ENCODE data around the gene PELO.

The PELO gene

DNA sequence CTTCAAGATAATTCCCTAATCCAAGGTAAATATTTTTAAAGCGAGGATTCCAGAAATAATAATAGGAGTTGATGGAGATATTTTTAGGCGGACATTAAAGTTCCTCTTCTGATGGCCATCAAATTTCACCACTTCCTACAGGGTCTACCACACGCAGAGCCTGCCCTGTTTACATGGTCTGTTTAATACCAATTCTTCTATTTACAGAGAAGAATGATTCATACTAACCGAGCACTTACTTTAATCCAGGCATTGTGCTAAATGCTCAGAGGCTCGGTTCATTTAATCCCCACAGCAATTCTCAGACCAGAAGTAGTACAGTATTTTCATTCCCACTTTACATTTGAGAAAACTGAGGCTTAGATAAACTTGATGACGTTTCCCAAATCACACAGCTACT lies 3.0 kb upstream of the PELO start:
- Histone ChIP-seq H3K9ac (no peak overlapping the region), H3K79me2 (ENCODE audit: insufficient read depth, low read depth) (no peaks in the 10 kb centered on the region), H2AFZ (ENCODE audit: low read depth) (no peak overlapping the region), H3K4me3 (IDR thresholded peaks at IDR 0.05; ENCODE audit: insufficient read depth, low read depth, low read length) (no peak overlapping the region), H3K27me3 (ENCODE audit: insufficient read depth, low read depth) (no peaks in the 10 kb centered on the region), H3K27ac (no peak overlapping the region), H4K20me1 (ENCODE audit: insufficient read depth) (no peaks in the 10 kb centered on the region), H3K36me3 (ENCODE audit: insufficient read depth) (no peaks in the 10 kb centered on the region), H3K4me1 (ENCODE audit: low read depth, poor library complexity, severe bottlenecking) (peaks cover 5% of the 10 kb centered on the region), H3K4me2 (no peak overlapping the region)
- TF ChIP-seq, protein P1, sequence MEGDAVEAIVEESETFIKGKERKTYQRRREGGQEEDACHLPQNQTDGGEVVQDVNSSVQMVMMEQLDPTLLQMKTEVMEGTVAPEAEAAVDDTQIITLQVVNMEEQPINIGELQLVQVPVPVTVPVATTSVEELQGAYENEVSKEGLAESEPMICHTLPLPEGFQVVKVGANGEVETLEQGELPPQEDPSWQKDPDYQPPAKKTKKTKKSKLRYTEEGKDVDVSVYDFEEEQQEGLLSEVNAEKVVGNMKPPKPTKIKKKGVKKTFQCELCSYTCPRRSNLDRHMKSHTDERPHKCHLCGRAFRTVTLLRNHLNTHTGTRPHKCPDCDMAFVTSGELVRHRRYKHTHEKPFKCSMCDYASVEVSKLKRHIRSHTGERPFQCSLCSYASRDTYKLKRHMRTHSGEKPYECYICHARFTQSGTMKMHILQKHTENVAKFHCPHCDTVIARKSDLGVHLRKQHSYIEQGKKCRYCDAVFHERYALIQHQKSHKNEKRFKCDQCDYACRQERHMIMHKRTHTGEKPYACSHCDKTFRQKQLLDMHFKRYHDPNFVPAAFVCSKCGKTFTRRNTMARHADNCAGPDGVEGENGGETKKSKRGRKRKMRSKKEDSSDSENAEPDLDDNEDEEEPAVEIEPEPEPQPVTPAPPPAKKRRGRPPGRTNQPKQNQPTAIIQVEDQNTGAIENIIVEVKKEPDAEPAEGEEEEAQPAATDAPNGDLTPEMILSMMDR (conservative IDR thresholded peaks at IDR 0.05; ENCODE audit: low read depth, low read length), result no peak

DNA sequence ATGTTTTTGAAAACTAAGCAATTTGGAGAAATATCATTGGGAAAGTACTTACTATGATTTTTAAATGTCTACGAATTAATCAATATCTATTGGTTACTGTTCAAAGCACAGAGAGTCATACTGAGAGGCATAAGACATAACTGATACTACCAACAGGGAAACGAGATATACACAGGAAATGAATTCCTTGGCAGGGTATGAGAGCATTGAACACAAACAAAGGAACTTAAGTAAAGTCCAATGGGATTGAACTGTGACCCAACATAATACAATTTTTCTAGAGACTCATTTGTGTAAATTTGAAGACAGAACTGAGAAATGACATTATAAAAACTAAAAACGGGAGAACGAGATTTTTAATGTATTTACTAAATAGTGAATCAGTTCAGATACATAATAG lies 1.3 kb upstream of the PELO start:
- no peak overlapping the region for H3K9ac ChIP-seq
- TF ChIP-seq, protein P1 (conservative IDR thresholded peaks at IDR 0.05; ENCODE audit: low read depth, low read length), result no peak
- no peak overlapping the region for H3K4me2 ChIP-seq
- H3K79me2 ChIP-seq (ENCODE audit: insufficient read depth, low read depth), result no peaks in the 10 kb centered on the region
- no peaks in the 10 kb centered on the region for H3K36me3 ChIP-seq (ENCODE audit: insufficient read depth)
- H3K27ac ChIP-seq, result no peak overlapping the region
- H3K27me3 ChIP-seq (ENCODE audit: insufficient read depth, low read depth), result no peaks in the 10 kb centered on the region
- no peak overlapping the region for H3K4me3 ChIP-seq (IDR thresholded peaks at IDR 0.05; ENCODE audit: insufficient read depth, low read depth, low read length)
- H2AFZ ChIP-seq (ENCODE audit: low read depth), result no peak overlapping the region
- peaks cover 5% of the 10 kb centered on the region for H3K4me1 ChIP-seq (ENCODE audit: low read depth, poor library complexity, severe bottlenecking)
- H4K20me1 ChIP-seq (ENCODE audit: insufficient read depth), result no peaks in the 10 kb centered on the region

DNA sequence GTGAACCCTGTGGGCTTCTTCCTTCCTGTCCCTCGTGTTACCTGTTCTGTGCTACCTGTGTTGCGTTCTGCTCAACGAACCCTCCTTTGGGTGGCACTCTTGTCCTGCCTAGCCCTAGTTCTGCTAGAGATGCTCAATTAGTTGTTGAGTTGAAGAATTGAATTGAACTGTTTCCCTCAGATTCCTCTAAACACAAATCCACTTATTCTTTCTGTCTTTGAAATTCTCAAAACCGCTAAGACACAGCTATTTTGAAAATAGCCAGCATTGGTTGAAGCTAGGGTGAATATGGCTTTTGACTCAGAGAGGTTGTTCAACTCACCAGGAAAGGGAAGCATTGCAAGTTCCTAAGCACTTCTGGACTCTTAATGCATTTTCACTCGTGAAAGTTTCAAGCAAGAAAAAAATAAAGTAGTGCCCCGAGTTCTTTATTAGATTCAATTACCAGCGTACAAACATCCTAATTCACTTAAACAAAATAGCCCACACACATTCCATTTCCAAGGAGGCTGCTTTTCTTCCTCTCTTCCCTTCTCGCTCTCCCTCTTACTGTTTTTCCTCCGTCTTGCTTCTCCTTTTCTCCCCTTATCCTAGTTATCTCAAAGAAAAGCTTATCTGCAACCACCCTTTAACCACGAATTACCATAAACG lies 642 bp upstream of the PELO start:
- peaks cover 5% of the 10 kb centered on the region for H3K4me1 ChIP-seq (ENCODE audit: low read depth, poor library complexity, severe bottlenecking)
- peak overlapping the region; percentile 74 for H3K4me2 ChIP-seq
- no peak overlapping the region for H3K4me3 ChIP-seq (IDR thresholded peaks at IDR 0.05; ENCODE audit: insufficient read depth, low read depth, low read length)
- no peaks in the 10 kb centered on the region for H3K27me3 ChIP-seq (ENCODE audit: insufficient read depth, low read depth)
- H3K79me2 ChIP-seq (ENCODE audit: insufficient read depth, low read depth), result no peaks in the 10 kb centered on the region
- no peaks in the 10 kb centered on the region for H4K20me1 ChIP-seq (ENCODE audit: insufficient read depth)
- H3K36me3 ChIP-seq (ENCODE audit: insufficient read depth), result no peaks in the 10 kb centered on the region
- peak overlapping the region; percentile 84; the same call in 1 of the 2 replicates for H2AFZ ChIP-seq (ENCODE audit: low read depth)
- H3K9ac ChIP-seq, result no peak overlapping the region
- H3K27ac ChIP-seq, result no peak overlapping the region
- TF ChIP-seq, protein P1 (conservative IDR thresholded peaks at IDR 0.05; ENCODE audit: low read depth, low read length), result no peak

DNA sequence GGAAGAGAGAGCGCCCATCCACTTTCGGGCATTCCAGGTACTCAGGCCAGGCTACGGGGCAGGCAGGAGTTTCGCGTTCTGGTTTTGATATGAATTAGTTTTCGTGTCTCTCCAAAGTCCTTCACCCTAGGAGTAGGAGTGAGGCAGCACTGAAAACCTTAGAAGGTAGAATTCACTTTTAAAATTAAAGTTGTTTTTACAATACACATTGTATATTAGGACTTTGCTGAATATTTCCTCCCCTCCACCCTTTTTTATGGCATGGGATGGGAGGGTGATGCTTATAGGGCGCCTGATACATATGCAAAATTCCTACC lies 747 bp downstream of the PELO start:
- no peak overlapping the region for H3K9ac ChIP-seq
- H3K4me1 ChIP-seq (ENCODE audit: low read depth, poor library complexity, severe bottlenecking), result peaks cover 5% of the 10 kb centered on the region
- H3K4me2 ChIP-seq, result peak overlapping the region; percentile 74
- no peaks in the 10 kb centered on the region for H4K20me1 ChIP-seq (ENCODE audit: insufficient read depth)
- no peaks in the 10 kb centered on the region for H3K27me3 ChIP-seq (ENCODE audit: insufficient read depth, low read depth)
- no peak overlapping the region for H3K27ac ChIP-seq
- H3K4me3 ChIP-seq (IDR thresholded peaks at IDR 0.05; ENCODE audit: insufficient read depth, low read depth, low read length), result no peak overlapping the region
- H3K79me2 ChIP-seq (ENCODE audit: insufficient read depth, low read depth), result no peaks in the 10 kb centered on the region
- no peaks in the 10 kb centered on the region for H3K36me3 ChIP-seq (ENCODE audit: insufficient read depth)
- TF ChIP-seq, protein P1 (conservative IDR thresholded peaks at IDR 0.05; ENCODE audit: low read depth, low read length), result no peak
- no peak overlapping the region for H2AFZ ChIP-seq (ENCODE audit: low read depth)

Measured in KMS-11 (cell line).